ENCODE results near the gene LILRA6. TPM values are rescaled to one million over a fixed set of nuclear protein-coding genes. Genes with fewer than 3 reads are reported as not detected.

Gene LILRA6
- total RNA-seq, 1 donor: not detected

- Histone ChIP-seq H3K27me3 (ENCODE audit: insufficient read depth, low read length) (peaks cover 25% of the 10 kb centered on the region), H4K20me1 (ENCODE audit: insufficient read depth, low read length) (no peaks in the 10 kb centered on the region), H3K9me3 (ENCODE audit: low read depth, low read length) (no peaks in the 10 kb centered on the region), H3K36me3 (ENCODE audit: insufficient read depth, low read length) (no peaks in the 10 kb centered on the region), H3K27ac (ENCODE audit: low read depth, low read length) (no peak overlapping the region), H2AFZ (ENCODE audit: low read length) (no peak overlapping the region), H3K4me3 (ENCODE audit: insufficient read depth, low read length) (no peak overlapping the region), H3K79me2 (ENCODE audit: insufficient read depth, low read length) (no peaks in the 10 kb centered on the region), H3K4me2 (ENCODE audit: insufficient read depth, low read length) (no peak overlapping the region), H3K4me1 (ENCODE audit: insufficient read depth, low read length) (no peaks in the 10 kb centered on the region)
- TF ChIP-seq CTCF (IDR thresholded peaks at IDR 0.05; ENCODE audit: extremely low read depth, low read depth, low read length): no peak
- DNase-seq (ENCODE audit: insufficient read length, low spot score, missing footprints): peak; percentile 74
Observed at GRCh38 chr19:54253331-54254194, 11.0 kb upstream of the LILRA6 start.

DNA sequence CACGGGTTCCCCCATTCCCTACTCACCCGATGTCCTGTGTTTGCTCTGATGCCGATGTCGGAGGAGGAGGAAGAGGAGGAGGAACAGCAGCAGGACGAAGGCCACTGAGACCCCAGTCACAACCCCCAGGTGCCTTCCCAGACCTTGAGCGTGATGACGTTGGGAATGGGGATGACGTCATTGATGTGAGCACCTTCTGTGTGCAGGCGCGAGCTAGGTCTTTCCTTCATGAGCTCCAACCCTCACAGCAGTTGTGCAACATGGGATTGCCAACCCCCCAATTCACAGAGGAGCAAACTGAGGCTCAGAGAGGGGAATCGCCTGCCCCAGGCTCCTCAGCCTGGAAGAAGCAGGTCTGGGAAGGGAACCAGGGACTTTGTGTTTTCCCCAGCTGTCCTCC is 10.3 kb upstream of the LILRA6 start:
- no peak overlapping the region for H3K27ac ChIP-seq (ENCODE audit: low read depth, low read length)
- H3K4me2 ChIP-seq (ENCODE audit: insufficient read depth, low read length): no peak overlapping the region
- no peaks in the 10 kb centered on the region for H3K79me2 ChIP-seq (ENCODE audit: insufficient read depth, low read length)
- peaks cover under 1% of the 10 kb centered on the region for H3K4me1 ChIP-seq (ENCODE audit: insufficient read depth, low read length)
- H3K4me3 ChIP-seq (ENCODE audit: insufficient read depth, low read length): no peak overlapping the region
- peaks cover 25% of the 10 kb centered on the region for H3K27me3 ChIP-seq (ENCODE audit: insufficient read depth, low read length)
- DNase-seq (ENCODE audit: insufficient read length, low spot score, missing footprints): no peak
- H3K36me3 ChIP-seq (ENCODE audit: insufficient read depth, low read length): no peaks in the 10 kb centered on the region
- no peak overlapping the region for H2AFZ ChIP-seq (ENCODE audit: low read length)
- no peaks in the 10 kb centered on the region for H3K9me3 ChIP-seq (ENCODE audit: low read depth, low read length)
- no peak for TF ChIP-seq CTCF (IDR thresholded peaks at IDR 0.05; ENCODE audit: extremely low read depth, low read depth, low read length)
- no peaks in the 10 kb centered on the region for H4K20me1 ChIP-seq (ENCODE audit: insufficient read depth, low read length)

- Histone ChIP-seq H3K4me3 (ENCODE audit: insufficient read depth, low read length) (no peak overlapping the region), H2AFZ (ENCODE audit: low read length) (no peak overlapping the region), H3K9me3 (ENCODE audit: low read depth, low read length) (no peaks in the 10 kb centered on the region), H3K4me2 (ENCODE audit: insufficient read depth, low read length) (no peak overlapping the region), H4K20me1 (ENCODE audit: insufficient read depth, low read length) (no peaks in the 10 kb centered on the region), H3K4me1 (ENCODE audit: insufficient read depth, low read length) (peaks cover 3% of the 10 kb centered on the region), H3K27ac (ENCODE audit: low read depth, low read length) (no peak overlapping the region), H3K79me2 (ENCODE audit: insufficient read depth, low read length) (no peaks in the 10 kb centered on the region), H3K36me3 (ENCODE audit: insufficient read depth, low read length) (no peaks in the 10 kb centered on the region), H3K27me3 (ENCODE audit: insufficient read depth, low read length) (peaks cover 19% of the 10 kb centered on the region)
- TF ChIP-seq CTCF (IDR thresholded peaks at IDR 0.05; ENCODE audit: extremely low read depth, low read depth, low read length): no peak
- peak; percentile 58 for DNase-seq (ENCODE audit: insufficient read length, low spot score, missing footprints)
Observed at GRCh38 chr19:54252243-54252642, 9.7 kb upstream of the LILRA6 start.

DNA sequence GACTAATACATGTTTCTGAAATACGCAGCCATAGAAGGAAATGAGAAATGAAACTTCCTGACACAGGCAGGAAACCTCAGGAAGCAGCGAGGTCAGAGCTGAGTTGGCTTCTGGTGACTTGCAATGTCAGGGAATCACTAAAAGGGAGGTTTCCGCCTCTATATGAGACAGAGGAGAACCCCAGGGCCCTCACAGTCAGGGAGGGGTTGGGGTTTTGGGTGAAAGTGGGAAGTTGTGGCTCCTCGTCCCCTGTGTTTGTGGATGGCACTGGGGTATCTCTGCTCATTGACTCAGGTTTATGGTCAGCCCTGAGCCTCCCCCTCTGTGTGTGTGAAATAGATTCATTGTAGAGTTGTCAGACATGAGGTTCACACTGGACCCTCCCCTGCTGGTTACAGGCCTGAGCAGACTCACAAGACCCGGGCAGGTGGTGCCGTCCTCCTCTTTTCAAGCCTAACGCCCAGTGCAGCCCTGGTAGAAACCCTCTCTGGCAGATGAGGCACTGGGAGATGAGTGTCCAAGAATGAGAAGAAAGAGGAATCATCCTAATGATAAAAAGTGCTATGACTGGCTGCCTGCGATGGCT is 5.5 kb upstream of the LILRA6 start:
- H3K4me2 ChIP-seq (ENCODE audit: insufficient read depth, low read length): peak overlapping the region; percentile 69
- DNase-seq (ENCODE audit: insufficient read length, low spot score, missing footprints): peak; percentile 79
- no peaks in the 10 kb centered on the region for H3K79me2 ChIP-seq (ENCODE audit: insufficient read depth, low read length)
- H3K9me3 ChIP-seq (ENCODE audit: low read depth, low read length): no peaks in the 10 kb centered on the region
- H3K4me1 ChIP-seq (ENCODE audit: insufficient read depth, low read length): peaks cover 3% of the 10 kb centered on the region
- H3K36me3 ChIP-seq (ENCODE audit: insufficient read depth, low read length): no peaks in the 10 kb centered on the region
- TF ChIP-seq CTCF (IDR thresholded peaks at IDR 0.05; ENCODE audit: extremely low read depth, low read depth, low read length): no peak
- H4K20me1 ChIP-seq (ENCODE audit: insufficient read depth, low read length): no peaks in the 10 kb centered on the region
- H3K4me3 ChIP-seq (ENCODE audit: insufficient read depth, low read length): peak overlapping the region; percentile 39
- peak overlapping the region; percentile 58 for H2AFZ ChIP-seq (ENCODE audit: low read length)
- no peak overlapping the region for H3K27ac ChIP-seq (ENCODE audit: low read depth, low read length)
- H3K27me3 ChIP-seq (ENCODE audit: insufficient read depth, low read length): peaks cover 7% of the 10 kb centered on the region

Data from osteoblast (primary cell).